ENCODE results near the gene METTL5.
"Not testable (repeated sequence)": the region's sequence is repeated elsewhere in the genome, so short reads cannot be mapped to it uniquely, and the experiment has no call there.

DNA sequence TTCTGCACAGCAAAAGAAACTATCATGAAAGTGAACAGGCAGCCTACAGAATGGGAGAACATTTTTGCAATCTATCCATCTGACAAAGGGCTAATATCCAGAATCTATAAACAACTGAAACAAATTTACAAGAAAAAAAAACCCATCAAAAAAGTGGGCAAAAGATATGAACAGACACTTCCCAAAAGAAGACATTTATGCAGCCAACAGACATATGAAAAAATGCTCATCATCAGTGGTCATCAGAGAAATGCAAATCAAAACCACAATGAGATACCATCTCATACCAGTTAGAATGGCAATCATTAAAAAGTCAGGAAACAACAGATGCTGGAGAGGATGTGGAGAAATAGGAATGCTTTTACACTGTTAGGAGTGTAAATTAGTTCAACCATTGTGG is 7.7 kb downstream of the METTL5 start:
- TF ChIP-seq, protein P1, sequence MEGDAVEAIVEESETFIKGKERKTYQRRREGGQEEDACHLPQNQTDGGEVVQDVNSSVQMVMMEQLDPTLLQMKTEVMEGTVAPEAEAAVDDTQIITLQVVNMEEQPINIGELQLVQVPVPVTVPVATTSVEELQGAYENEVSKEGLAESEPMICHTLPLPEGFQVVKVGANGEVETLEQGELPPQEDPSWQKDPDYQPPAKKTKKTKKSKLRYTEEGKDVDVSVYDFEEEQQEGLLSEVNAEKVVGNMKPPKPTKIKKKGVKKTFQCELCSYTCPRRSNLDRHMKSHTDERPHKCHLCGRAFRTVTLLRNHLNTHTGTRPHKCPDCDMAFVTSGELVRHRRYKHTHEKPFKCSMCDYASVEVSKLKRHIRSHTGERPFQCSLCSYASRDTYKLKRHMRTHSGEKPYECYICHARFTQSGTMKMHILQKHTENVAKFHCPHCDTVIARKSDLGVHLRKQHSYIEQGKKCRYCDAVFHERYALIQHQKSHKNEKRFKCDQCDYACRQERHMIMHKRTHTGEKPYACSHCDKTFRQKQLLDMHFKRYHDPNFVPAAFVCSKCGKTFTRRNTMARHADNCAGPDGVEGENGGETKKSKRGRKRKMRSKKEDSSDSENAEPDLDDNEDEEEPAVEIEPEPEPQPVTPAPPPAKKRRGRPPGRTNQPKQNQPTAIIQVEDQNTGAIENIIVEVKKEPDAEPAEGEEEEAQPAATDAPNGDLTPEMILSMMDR (IDR thresholded peaks at IDR 0.05): not testable (repeated sequence)
- not testable (repeated sequence) for TF ChIP-seq POLR2A (IDR thresholded peaks at IDR 0.05)
